Thymus (tissue), 11 donors: ENCODE results near the gene ZCCHC24. TPM values are rescaled to one million over a fixed set of nuclear protein-coding genes. Genes with fewer than 3 reads are reported as not detected.

Experiments used
- DNase-seq, 9 donors: peaks; one replicate each; pipeline ENCODE4 v3.0.0-alpha.2; 2013; ENCODE audit warnings: low spot score in 9 of 9, low read depth in 6 of 9, missing footprints in 1 of 9
- H3K27ac ChIP-seq, 2 donors: one replicate each; pipeline ENCODE4 v1.5.1; 2013; ENCODE audit warnings: control low read depth in 1 of 2, low read depth in 1 of 2, low read length in 1 of 2, mild to moderate bottlenecking in 1 of 2, moderate library complexity in 1 of 2
- H3K27me3 ChIP-seq, 2 donors: one replicate each; pipeline ENCODE4 v1.5.1; 2013; ENCODE audit warnings: low read length in 1 of 2; ENCODE audit not compliant: control insufficient read depth in 2 of 2, insufficient read depth in 1 of 2
- H3K36me3 ChIP-seq, 2 donors: one replicate each; pipeline ENCODE4 v1.5.1; 2013; ENCODE audit warnings: low read length in 1 of 2, mild to moderate bottlenecking in 1 of 2, moderate library complexity in 1 of 2; ENCODE audit not compliant: control insufficient read depth in 2 of 2, insufficient read depth in 2 of 2
- H3K4me1 ChIP-seq, 2 donors: one replicate each; pipeline ENCODE4 v1.5.1; 2013; ENCODE audit warnings: low read length in 2 of 2; ENCODE audit not compliant: control insufficient read depth in 2 of 2, insufficient read depth in 2 of 2
- H3K4me3 ChIP-seq, 2 donors: one replicate each; pipeline ENCODE4 v1.5.1; 2013; ENCODE audit warnings: low read length in 2 of 2, control low read depth in 1 of 2, mild to moderate bottlenecking in 1 of 2
- H3K9me3 ChIP-seq, 2 donors: one replicate each; pipeline ENCODE4 v1.5.1; 2013; ENCODE audit warnings: low read length in 1 of 2, mild to moderate bottlenecking in 1 of 2; ENCODE audit not compliant: control insufficient read depth in 2 of 2, insufficient read depth in 1 of 2
- WGBS: extraction: QIAGEN DNeasy Blood & Tissue Kit; methylation state at CpG from one replicate; pipeline ENCODE4 v1.1.7; 2013; 5-methylcytosine and 5-hydroxymethylcytosine counted together
- polyA plus RNA-seq: library from polyadenylated mRNA; stranded (reverse); fragments of 200-250 nt; gene quantifications from one replicate; pipeline ENCODE4 v1.2.3, GENCODE V29; 2013
- total RNA-seq: library from RNA; stranded (reverse); fragments of 120-200 nt; gene quantifications from one replicate; pipeline ENCODE4 v1.2.4, GENCODE V29; 2013
- donor health status: healthy.

ZCCHC24 gene
- total and polyA plus RNA-seq, 2 donors: 1.2 to 5.4 TPM

DNA sequence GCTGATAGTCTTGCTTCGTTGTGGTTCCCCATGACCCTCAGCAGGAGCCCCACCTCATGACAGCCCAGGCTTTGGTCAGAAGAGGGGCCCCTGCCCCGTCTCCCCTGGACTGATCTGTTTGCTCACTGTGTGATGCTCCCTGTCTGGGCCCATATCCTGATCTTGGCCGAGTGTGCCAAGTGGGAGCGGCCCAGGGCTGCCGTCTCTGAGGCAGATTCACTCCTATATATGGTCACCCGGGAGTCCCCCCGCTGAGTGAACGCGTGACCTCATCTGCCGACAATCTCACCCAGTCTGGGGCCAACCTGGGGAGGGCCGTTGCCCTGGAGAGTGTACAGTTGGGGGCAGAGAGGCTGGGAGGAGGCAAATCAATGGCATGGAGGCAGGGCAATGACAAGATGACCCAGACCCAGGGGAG is 63.6 kb downstream of the ZCCHC24 start:
- Histone ChIP-seq H3K36me3 (no peaks in the 10 kb centered on the region), H3K4me3 (no peak overlapping the region), H3K4me1 (no peaks in the 10 kb centered on the region), H3K27ac (no peak overlapping the region), H3K27me3 (no peaks in the 10 kb centered on the region), H3K9me3 (no peaks in the 10 kb centered on the region)
- 95% methylated on average over 11 of the region's 11 CpGs for WGBS
- no peak for DNase-seq

DNA sequence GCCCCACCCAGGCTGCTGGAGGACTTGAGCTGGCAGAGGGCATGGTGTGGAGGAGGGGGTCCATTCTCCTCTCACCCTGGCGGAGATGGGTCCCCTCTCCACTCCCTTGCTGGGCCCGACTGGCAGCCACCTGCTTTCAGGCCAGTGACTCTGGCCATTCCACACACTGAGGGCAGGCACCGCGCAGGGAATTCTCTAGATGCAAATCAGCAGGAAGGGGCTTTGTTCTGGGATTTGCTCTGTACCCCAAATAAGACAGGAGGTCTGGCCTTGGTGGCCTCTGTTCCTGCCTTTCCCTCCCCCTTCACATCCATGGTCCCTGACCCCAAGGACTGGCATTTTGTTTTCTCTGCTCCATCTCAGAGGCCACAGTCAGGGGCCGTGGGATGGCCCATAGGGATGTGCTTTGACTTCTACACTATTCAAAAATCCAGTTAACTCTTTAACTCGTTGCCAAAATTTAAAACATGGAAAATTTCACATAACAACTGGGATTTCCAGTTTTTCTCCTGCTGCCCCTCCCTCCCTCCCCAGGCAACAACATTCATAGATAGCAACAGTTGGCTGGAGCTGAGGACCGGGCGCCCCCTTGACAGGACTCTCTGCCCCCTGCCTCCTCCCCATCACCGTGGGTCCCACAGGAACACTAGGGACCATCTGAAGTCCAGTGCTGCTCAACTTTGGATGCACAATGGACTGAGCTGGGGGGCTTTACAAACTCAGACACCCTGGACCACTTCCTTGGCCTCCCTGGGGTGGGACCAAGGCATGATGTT is 64.3 kb downstream of the ZCCHC24 start:
- 94% methylated on average over 9 of the region's 9 CpGs for WGBS
- Histone ChIP-seq H3K27me3 (no peaks in the 10 kb centered on the region), H3K4me3 (no peak overlapping the region), H3K4me1 (no peaks in the 10 kb centered on the region), H3K36me3 (no peaks in the 10 kb centered on the region), H3K9me3 (no peaks in the 10 kb centered on the region), H3K27ac (no peak overlapping the region)
- no peak for DNase-seq

DNA sequence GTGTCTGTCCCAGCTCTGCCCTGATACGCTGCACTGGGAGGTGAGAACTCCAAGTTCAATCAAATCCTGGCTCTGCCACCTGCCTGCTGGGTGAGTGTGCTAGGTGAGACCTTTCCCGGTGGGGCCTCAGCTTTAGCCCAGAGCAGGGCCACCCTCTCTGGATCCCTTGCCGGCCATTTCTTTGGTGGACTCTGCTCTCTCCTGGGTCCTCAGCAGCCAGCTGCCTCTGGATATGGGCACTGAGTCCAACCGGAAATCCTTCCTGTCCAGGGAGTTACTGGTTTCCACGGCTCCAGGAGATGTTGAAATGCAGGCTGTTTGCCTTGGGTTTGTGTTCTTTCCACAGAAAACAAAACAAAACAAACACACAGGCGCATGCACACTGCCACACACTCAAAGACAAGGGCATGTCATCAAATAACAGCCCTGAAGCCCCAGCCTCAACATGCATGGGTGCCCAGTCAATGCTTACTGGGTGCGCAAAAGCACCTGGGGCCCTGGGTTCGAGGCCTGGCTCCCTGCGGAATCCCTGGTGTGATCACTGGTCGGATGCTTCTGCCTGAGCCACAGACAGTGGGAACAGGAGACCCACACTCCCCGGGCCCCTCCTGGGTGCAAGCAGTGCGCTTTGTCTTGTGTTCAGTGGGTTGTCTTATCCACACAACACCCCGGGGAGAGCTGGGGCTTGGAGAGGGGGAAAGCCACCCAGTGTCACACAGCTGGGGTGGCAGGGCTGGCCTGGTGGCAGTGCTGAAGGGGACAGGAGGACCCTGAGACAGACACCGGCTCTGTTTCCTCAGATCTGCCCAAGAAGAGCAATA is 65.1 kb downstream of the ZCCHC24 start:
- WGBS: 86% methylated on average over 14 of the region's 14 CpGs
- DNase-seq: no peak

DNA sequence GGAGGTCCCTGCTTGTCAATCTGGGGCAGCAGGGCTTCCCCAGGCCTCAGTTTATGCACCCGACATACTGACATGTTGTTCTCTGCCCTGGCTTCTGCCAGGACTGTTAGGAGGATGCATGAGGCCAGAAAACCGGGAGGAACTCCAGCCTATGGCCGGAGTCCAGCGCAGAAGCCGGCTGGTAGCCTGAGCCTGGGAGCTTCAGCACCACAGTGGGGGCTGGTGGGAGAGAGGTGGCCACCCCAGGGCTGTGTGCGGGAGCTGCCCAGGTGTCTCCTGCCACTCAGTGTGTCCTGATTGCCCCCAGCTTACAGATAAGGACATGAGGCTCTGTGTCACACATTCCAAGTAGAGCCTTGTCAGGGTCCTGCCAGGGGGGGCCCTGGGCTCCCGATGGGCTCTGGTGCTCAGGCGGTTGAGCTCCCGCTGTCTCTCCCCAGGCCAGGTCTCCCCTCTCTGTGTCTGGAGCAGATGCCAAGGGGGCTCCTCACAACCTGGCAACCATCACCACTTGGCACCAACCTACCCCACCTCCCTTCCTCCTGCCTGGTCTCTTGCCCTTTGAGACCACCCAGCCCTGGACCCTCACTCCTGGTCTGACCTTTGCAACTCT is 65.8 kb downstream of the ZCCHC24 start:
- DNase-seq: no peak
- Histone ChIP-seq H3K36me3 (no peaks in the 10 kb centered on the region), H3K27ac (no peak overlapping the region), H3K9me3 (no peaks in the 10 kb centered on the region), H3K4me3 (no peak overlapping the region), H3K27me3 (no peaks in the 10 kb centered on the region), H3K4me1 (peaks cover 0 to 3% of the 10 kb centered on the region in 2 donors)
- WGBS: 93% methylated on average over 9 of the region's 9 CpGs

More for the DNA sequence above, 65.1 kb downstream of the ZCCHC24 start:
- Histone ChIP-seq H3K27me3 (no peaks in the 10 kb centered on the region), H3K27ac (no peak overlapping the region), H3K36me3 (no peaks in the 10 kb centered on the region), H3K9me3 (no peaks in the 10 kb centered on the region), H3K4me3 (no peak overlapping the region), H3K4me1 (no peaks in the 10 kb centered on the region)

DNA sequence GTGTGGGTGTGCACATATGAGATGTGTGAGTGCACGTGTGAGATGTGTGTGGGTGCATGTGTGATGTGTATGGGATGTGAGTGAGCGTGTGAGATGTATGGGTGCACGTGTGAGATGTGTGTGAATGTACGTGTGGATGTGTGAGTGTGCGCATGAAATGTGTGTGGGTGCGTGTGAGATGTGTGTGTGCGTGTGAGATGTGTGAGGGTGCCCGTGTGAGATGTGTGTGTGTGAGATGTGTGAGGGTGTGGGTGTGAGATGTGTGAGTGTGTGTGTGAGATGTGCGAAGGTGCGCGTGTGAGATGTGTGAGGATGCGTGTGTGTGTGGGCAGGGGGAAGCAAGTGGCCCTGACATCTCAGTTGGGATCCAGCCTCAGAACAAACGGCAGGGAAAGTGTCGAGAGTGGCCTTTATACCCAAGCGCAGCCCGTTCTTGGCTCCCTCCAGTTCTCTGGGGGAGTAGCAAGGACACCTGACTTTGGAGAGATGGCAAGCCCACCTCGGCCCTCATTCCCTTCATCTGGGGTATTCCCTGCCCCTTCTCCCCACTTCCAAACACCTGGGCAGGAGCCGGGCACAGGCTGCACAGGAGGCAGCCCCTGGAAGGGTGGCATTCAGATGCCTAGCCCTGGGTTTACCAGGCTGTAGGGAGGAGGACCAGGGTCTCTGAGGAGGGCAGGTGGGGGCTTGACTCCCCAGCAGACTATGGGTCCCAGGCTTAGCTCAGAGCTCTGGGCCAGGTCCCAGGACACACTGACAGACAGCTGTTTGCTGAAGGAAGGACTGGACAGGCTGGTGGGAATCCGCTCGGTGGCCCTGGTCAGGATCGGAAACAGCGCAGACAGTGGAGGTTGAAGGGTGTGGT is 66.5 kb downstream of the ZCCHC24 start:
- H3K9me3 ChIP-seq: no peaks in the 10 kb centered on the region
- no peaks in the 10 kb centered on the region for H3K36me3 ChIP-seq
- no peak for DNase-seq
- H3K27me3 ChIP-seq: no peaks in the 10 kb centered on the region
- no peak overlapping the region for H3K4me3 ChIP-seq
- no peak overlapping the region for H3K27ac ChIP-seq
- 96% methylated on average over 22 of the region's 22 CpGs for WGBS
- H3K4me1 ChIP-seq: peaks cover 0 to 3% of the 10 kb centered on the region in 2 donors

DNA sequence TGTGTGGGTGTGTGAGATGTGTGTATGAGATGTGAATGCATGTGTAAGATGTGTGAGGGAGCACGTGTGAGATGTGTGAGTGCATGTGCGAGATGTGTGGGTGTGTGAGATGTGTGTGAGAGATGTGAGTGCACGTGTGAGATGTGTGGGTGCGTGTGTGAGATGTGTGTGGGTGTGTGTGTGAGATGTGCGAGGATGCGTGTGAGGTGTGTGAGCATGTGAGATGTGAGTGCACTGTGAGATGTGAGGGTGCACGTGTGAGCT is 67.1 kb downstream of the ZCCHC24 start:
- peaks cover 0 to 3% of the 10 kb centered on the region in 2 donors for H3K4me1 ChIP-seq
- DNase-seq: no peak
- 98% methylated on average over 7 of the region's 7 CpGs for WGBS
- H3K4me3 ChIP-seq: no peak overlapping the region
- no peaks in the 10 kb centered on the region for H3K36me3 ChIP-seq
- no peaks in the 10 kb centered on the region for H3K9me3 ChIP-seq
- H3K27me3 ChIP-seq: no peaks in the 10 kb centered on the region
- H3K27ac ChIP-seq: no peak overlapping the region

DNA sequence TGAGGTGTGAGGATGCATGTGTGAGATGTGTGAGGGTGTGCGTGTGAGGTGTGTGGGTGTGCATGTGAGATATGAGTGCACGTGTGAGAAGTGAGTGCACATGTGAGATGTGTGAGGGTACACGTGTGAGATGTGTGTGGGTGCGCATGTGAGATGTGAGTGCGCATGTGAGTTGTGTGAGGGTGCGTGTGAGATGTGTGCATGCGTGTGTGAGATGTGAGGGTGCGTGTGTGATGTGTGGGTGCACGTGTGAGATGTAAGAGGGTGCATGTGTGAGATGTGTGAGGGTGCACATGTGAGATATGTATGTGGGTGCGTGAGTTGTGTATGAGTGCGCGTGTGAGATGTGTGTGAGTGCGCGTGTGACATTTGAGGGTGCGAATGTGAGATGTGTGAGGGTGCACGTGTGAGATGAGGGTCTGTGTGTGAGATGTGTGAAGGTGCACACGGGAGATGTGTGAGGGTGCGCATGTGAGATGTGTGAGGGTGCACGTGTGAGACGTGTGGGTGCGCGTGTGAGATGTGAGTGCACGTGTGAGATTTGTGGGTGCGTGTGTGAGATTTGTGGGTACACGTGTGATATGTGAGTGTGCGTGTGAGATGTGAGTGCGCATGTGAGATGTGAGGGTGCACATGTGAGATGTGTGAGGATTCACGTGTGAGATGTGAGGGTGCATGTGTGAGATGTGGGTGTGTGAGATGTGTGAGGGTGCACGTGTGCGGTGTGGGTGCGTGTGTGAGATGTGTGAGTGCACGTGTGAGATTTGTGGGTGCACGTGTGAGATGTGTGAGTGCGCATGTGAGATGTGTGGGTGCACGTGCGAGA is 67.7 kb downstream of the ZCCHC24 start:
- Histone ChIP-seq H3K27ac (no peak overlapping the region), H3K4me1 (peaks cover 0 to 3% of the 10 kb centered on the region in 2 donors), H3K9me3 (no peaks in the 10 kb centered on the region), H3K27me3 (no peaks in the 10 kb centered on the region), H3K4me3 (no peak overlapping the region), H3K36me3 (no peaks in the 10 kb centered on the region)
- no peak for DNase-seq
- 95% methylated on average over 36 of the region's 36 CpGs for WGBS

DNA sequence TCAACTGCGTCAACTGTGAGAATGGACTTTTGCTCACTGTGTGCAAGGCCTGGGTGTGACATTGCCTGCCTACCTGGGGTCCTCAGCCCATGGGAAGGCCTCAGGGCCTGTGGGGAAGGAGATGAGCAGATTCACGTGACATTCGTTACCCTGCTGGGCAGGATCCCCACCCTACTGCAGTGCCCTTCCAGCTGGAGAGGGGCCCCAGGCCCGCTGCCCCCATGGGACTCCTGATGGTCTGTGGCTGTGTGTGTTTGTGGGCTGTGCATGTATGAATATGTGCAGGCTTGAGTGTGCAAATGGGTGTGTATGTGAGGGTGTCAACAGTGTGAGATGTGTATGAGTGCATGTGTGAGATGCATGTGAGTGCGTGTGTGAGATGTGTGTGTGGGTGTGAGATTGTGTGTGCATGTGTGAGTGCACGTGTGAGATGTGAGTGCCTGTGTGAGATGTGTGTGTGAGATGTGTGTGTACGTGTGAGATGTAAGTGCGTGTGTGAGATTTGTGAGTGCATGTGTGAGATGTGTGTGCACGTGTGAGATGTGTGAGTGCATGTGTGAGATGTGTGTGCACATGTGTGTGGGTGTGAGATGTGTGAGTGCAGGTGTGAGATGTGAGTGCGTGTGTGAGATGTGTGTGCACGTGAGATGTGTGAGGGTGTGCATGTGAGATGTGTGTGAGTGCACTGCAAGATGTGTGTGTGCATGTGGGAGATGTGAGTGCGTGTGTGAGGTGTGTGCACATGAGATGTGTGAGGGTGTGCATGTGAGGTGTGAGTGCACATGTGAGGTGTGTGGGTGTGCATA is 68.5 kb downstream of the ZCCHC24 start:
- Histone ChIP-seq H3K36me3 (no peaks in the 10 kb centered on the region), H3K27me3 (no peaks in the 10 kb centered on the region)
- WGBS: 98% methylated on average over 12 of the region's 12 CpGs

More for the DNA sequence above, 68.5 kb downstream of the ZCCHC24 start:
- no peak overlapping the region for H3K4me3 ChIP-seq
- no peak for DNase-seq
- no peak overlapping the region for H3K27ac ChIP-seq
- peaks cover 0 to 3% of the 10 kb centered on the region in 2 donors for H3K4me1 ChIP-seq
- H3K9me3 ChIP-seq: no peaks in the 10 kb centered on the region
